Adrenal gland (tissue), 12 donors: Measurements from ENCODE around the gene HYAL1. TPM values are rescaled to one million over a fixed set of nuclear protein-coding genes. Genes with fewer than 3 reads are reported as not detected.

Source experiments
- DNase-seq, 7 donors: peaks; one replicate each; pipeline ENCODE4 v3.0.0-alpha.2; 2019 to 2020
- H3K27ac ChIP-seq, 5 donors: fragments of 200-600 bp; sonication (generic) in 4 of 5; 1 replicate in 3 of 5; 2 replicates in 2 of 5; pipeline versions ENCODE4 v1.5.1 to v1.8.0; 2016 to 2020; ENCODE audit warnings: mild to moderate bottlenecking in 1 of 5
- H3K27me3 ChIP-seq: fragments of 200-600 bp; 2 replicates; pipeline ENCODE4 v1.8.0; 2021
- H3K36me3 ChIP-seq, 2 donors: fragments of 200-600 bp; replicated peaks in 1 of 2; 1 replicate in 1 of 2; 2 replicates in 1 of 2; pipeline versions ENCODE4 v1.5.1 to v1.8.0; 2018 to 2022
- H3K4me1 ChIP-seq, 2 donors: fragments of 200-600 bp; replicated peaks in 1 of 2; 1 replicate in 1 of 2; 2 replicates in 1 of 2; pipeline versions ENCODE4 v1.5.1 to v1.8.0; 2018 to 2021
- H3K4me3 ChIP-seq, 4 donors: fragments of 200-600 bp; sonication (generic) in 3 of 4; one replicate each; pipeline ENCODE4 v1.5.1; 2016 to 2018
- H3K9me3 ChIP-seq, 3 donors: fragments of 200-600 bp; sonication (generic) in 1 of 3; replicated peaks in 1 of 3; 1 replicate in 2 of 3; 2 replicates in 1 of 3; pipeline versions ENCODE4 v1.5.1 to v1.8.0; 2016 to 2021
- CTCF ChIP-seq, 6 experiments: fragments of 450-650 bp in 4 of 6; fragments of 200-600 bp in 2 of 6; sonication (generic) in 1 of 6; IDR thresholded peaks; 1 replicate in 5 of 6; 2 replicates in 1 of 6; pipeline versions ENCODE4 v1.5.1 to v1.8.0; 2016 to 2021; ENCODE audit warnings: antibody characterized with exemption in 6 of 6, mild to moderate bottlenecking in 2 of 6, moderate library complexity in 1 of 6
- POLR2A ChIP-seq, 2 donors: fragments of 450-650 bp; IDR thresholded peaks; one replicate each; pipeline ENCODE4 v1.6.1; 2017; ENCODE audit warnings: antibody characterized with exemption in 2 of 2, mild to moderate bottlenecking in 2 of 2, moderate library complexity in 1 of 2
- WGBS, 4 donors: extraction: QIAGEN DNeasy Blood & Tissue Kit in 2 of 4; methylation state at CpG; one replicate each; pipeline versions ENCODE4 v1.1.5 to v1.1.7; 2013 to 2017; 5-methylcytosine and 5-hydroxymethylcytosine counted together
- intact Hi-C, 2 donors: fragments of 100-400 bp; cut with DNase I; formaldehyde crosslinking; loops; one replicate each; pipeline versions ENCODE4 v1.14.1 to v1.15.0; 2022 to 2023
- polyA plus RNA-seq, 3 donors: library from polyadenylated mRNA; stranded (reverse); fragments of 200-250 nt in 2 of 3; fragments of 350-450 nt in 1 of 3; fragmentation: Illumina TruSeq in 1 of 3; extraction: RNeasy Lipid Tissue Mini Kit (QIAGEN cat#74804) in 1 of 3; gene quantifications; one replicate each; pipeline ENCODE4 v1.2.3, GENCODE V29; 2013 to 2014
- total RNA-seq, 9 donors: library from RNA; depleted of rRNA in 4 of 9; stranded (reverse); fragments of >200 nt in 4 of 9; fragments of 120-200 nt in 1 of 9; fragmentation: NEBNext Ultra II Directional in 1 of 9; extraction: Animal tissue kit (Norgen Biotek cat#: 25700) in 1 of 9; gene quantifications; one replicate each; pipeline versions ENCODE4 v1.1.0 to v1.2.4, GENCODE V29; 2013 to 2023
- donor health status: healthy with polysubstance abuse.
- donor health status: Bipolar disorder and iron deficiency.
- donor health status: DM: yes; HTN: yes; CAD: no.
- donor health status: DM: no; HTN: no; CAD: no.
- donor health status: DM: no; HTN: no; CAD: no.
- donor health status: DM: yes; HTN: yes; CAD: no.

The HYAL1 gene
- total and polyA plus RNA-seq, 12 donors = 3.2 to 50.5 (median 28.2) TPM

- intact Hi-C loops = no loop called here
- Histone ChIP-seq H3K9me3 (peaks cover 0 to 5% (median 0%) of the 10 kb centered on the region in 3 donors), H3K36me3 (no peaks in the 10 kb centered on the region), H3K4me1 (peaks cover 25 to 37% of the 10 kb centered on the region in 2 donors), H3K27ac (no peak overlapping the region), H3K4me3 (no peak overlapping the region), H3K27me3 (no peaks in the 10 kb centered on the region)
- DNase-seq = no peak
- TF ChIP-seq POLR2A (IDR thresholded peaks at IDR 0.05) = no peak
- no peak for TF ChIP-seq CTCF (IDR thresholded peaks at IDR 0.05)
Observed at GRCh38 chr3:50304601-50305000, 1.2 kb upstream of the HYAL1 start.

- peak overlapping the region in 1 of 4 donors; percentile 35 for H3K4me3 ChIP-seq
- H3K4me1 ChIP-seq = peaks cover 26 to 48% of the 10 kb centered on the region in 2 donors
- intact Hi-C loops = no loop called here
- no peaks in the 10 kb centered on the region for H3K36me3 ChIP-seq
- H3K27me3 ChIP-seq = no peaks in the 10 kb centered on the region
- H3K27ac ChIP-seq = peak overlapping the region in 4 of 5 donors; percentile 68 to 86 (median 76)
- no peak for TF ChIP-seq CTCF (IDR thresholded peaks at IDR 0.05)
- no peak for TF ChIP-seq POLR2A (IDR thresholded peaks at IDR 0.05)
- no peaks in the 10 kb centered on the region for H3K9me3 ChIP-seq
- DNase-seq = peak in 3 of 7 donors; percentile 49 to 59 (median 49)
- 78 to 80% (median 79%) methylated on average over 13 to 32 of the region's 32 CpGs for WGBS, 4 donors
Observed at GRCh38 chr3:50302095-50303012, 1.0 kb downstream of the HYAL1 start.

GRCh38 chr3:50300681-50301254 lies 2.6 kb downstream of the HYAL1 start:
- WGBS, 4 donors = 78 to 95% (median 94%) methylated on average over 5 to 6 of the region's 6 CpGs
- H3K4me3 ChIP-seq = no peak overlapping the region
- intact Hi-C loops = no loop called here

More at GRCh38 chr3:50300681-50301254, 2.6 kb downstream of the HYAL1 start:
- no peaks in the 10 kb centered on the region for H3K9me3 ChIP-seq
- H3K36me3 ChIP-seq = no peaks in the 10 kb centered on the region
- peak in 1 of 7 donors; percentile 37 for DNase-seq
- H3K4me1 ChIP-seq = peaks cover 26 to 48% of the 10 kb centered on the region in 2 donors
- H3K27ac ChIP-seq = peak overlapping the region in 4 of 5 donors; percentile 91 to 95 (median 94)
- TF ChIP-seq POLR2A (IDR thresholded peaks at IDR 0.05) (no peak), CTCF (IDR thresholded peaks at IDR 0.05) (no peak)
- no peaks in the 10 kb centered on the region for H3K27me3 ChIP-seq
